OCI-LY1 (cell line): Measurements from ENCODE around the gene SPSB1.

Experiments used
- H2AFZ ChIP-seq: fragments of 200-600 bp; sonication (generic), shearing (Covaris generic); 2 replicates; pipeline ENCODE4 v1.6.0; 2014; ENCODE audit warnings: antibody characterized with exemption, mild to moderate bottlenecking, low read length
- H3F3A ChIP-seq: fragments of 200-600 bp; sonication (generic), shearing (Covaris generic); 2 replicates; pipeline ENCODE4 v1.6.0; 2014; ENCODE audit warnings: mild to moderate bottlenecking, antibody characterized with exemption, low read length, moderate library complexity; ENCODE audit not compliant: insufficient read depth
- H3K27ac ChIP-seq: fragments of 200-600 bp; sonication (generic); 2 replicates; pipeline ENCODE4 v1.5.1; 2014; ENCODE audit warnings: low read length, mixed run types, mild to moderate bottlenecking, low read depth; ENCODE audit not compliant: poor library complexity, severe bottlenecking
- H3K27me3 ChIP-seq: fragments of 200-600 bp; sonication (generic); 2 replicates; pipeline ENCODE4 v1.6.0; 2014; ENCODE audit warnings: antibody characterized with exemption, mild to moderate bottlenecking, low read length, moderate library complexity; ENCODE audit not compliant: insufficient read depth
- H3K36me3 ChIP-seq: fragments of 200-600 bp; sonication (generic); 2 replicates; pipeline ENCODE4 v1.6.1; 2014; ENCODE audit warnings: mild to moderate bottlenecking, antibody characterized with exemption, low read length, moderate library complexity, mixed read lengths; ENCODE audit not compliant: insufficient read depth
- H3K4me1 ChIP-seq: fragments of 200-600 bp; sonication (generic); 2 replicates; pipeline ENCODE4 v1.5.1; 2014; ENCODE audit warnings: mild to moderate bottlenecking, low read length, moderate library complexity; ENCODE audit not compliant: insufficient read depth, severe bottlenecking
- H3K4me2 ChIP-seq: fragments of 200-600 bp; sonication (generic), shearing (Covaris generic); 2 replicates; pipeline ENCODE4 v1.6.1; 2014; ENCODE audit warnings: low read length
- H3K4me3 ChIP-seq: fragments of 200-600 bp; sonication (generic); 2 replicates; pipeline ENCODE4 v1.5.1; 2014; ENCODE audit warnings: low read length, low read depth, mild to moderate bottlenecking, mixed read lengths; ENCODE audit not compliant: poor library complexity, severe bottlenecking
- H3K79me2 ChIP-seq: fragments of 200-600 bp; shearing (Covaris generic); 2 replicates; pipeline ENCODE4 v1.6.1; 2016; ENCODE audit warnings: mixed run types, low read length, mixed read lengths; ENCODE audit not compliant: insufficient read depth
- H3K9ac ChIP-seq: fragments of 200-600 bp; sonication (generic), shearing (Covaris generic); 2 replicates; pipeline ENCODE4 v1.6.1; 2014; ENCODE audit warnings: mild to moderate bottlenecking, low read length, mixed read lengths
- H3K9me2 ChIP-seq: fragments of 200-600 bp; sonication (generic), shearing (Covaris generic); 2 replicates; pipeline ENCODE4 v1.6.1; 2014; ENCODE audit warnings: low read depth, mild to moderate bottlenecking, low read length, mixed read lengths
- H3K9me3 ChIP-seq: fragments of 200-600 bp; shearing (Covaris generic); 2 replicates; pipeline ENCODE4 v1.6.1; 2014; ENCODE audit warnings: low read length, mixed read lengths
- H4K20me1 ChIP-seq: fragments of 200-600 bp; sonication (generic), shearing (Covaris generic); 2 replicates; pipeline ENCODE4 v1.6.0; 2016; ENCODE audit warnings: mild to moderate bottlenecking, low read length; ENCODE audit not compliant: insufficient read depth
- CTCF ChIP-seq: fragments of 200-600 bp; sonication (generic), shearing (Covaris generic); IDR thresholded peaks from 2 replicates; pipeline ENCODE4 v1.5.1; 2017; ENCODE audit warnings: mild to moderate bottlenecking, antibody characterized with exemption, low read length, moderate library complexity, mixed read lengths
- EZH2 ChIP-seq: fragments of 200-600 bp; sonication (generic), shearing (Covaris generic); IDR thresholded peaks from 2 replicates; pipeline ENCODE4 v1.8.0; 2017; ENCODE audit warnings: borderline replicate concordance, mixed run types, mild to moderate bottlenecking, antibody characterized with exemption, low read length, moderate library complexity, mixed read lengths

SPSB1 gene

GRCh38 chr1:9363061-9363471 lies 70.4 kb downstream of the SPSB1 start:
- peaks cover 15% of the 10 kb centered on the region; the same call in 1 of the 2 replicates for H3K36me3 ChIP-seq
- H3F3A ChIP-seq, result no peaks in the 10 kb centered on the region
- no peak overlapping the region for H3K9ac ChIP-seq
- H3K4me3 ChIP-seq, result no peak overlapping the region
- no peak overlapping the region for H3K27ac ChIP-seq
- H2AFZ ChIP-seq, result no peak overlapping the region
- no peaks in the 10 kb centered on the region for H3K27me3 ChIP-seq
- peaks cover 22% of the 10 kb centered on the region for H3K4me1 ChIP-seq
- no peak for TF ChIP-seq EZH2
- TF ChIP-seq CTCF, result no peak
- no peak overlapping the region; the same call in 1 of the 2 replicates for H3K4me2 ChIP-seq
- no peaks in the 10 kb centered on the region for H3K79me2 ChIP-seq
- H4K20me1 ChIP-seq, result no peaks in the 10 kb centered on the region
- H3K9me3 ChIP-seq, result no peaks in the 10 kb centered on the region
- H3K9me2 ChIP-seq, result no peaks in the 10 kb centered on the region

GRCh38 chr1:9366298-9366697 lies 73.6 kb downstream of the SPSB1 start:
- no peak overlapping the region for H3K9ac ChIP-seq
- no peak overlapping the region for H3K27ac ChIP-seq
- H3K4me1 ChIP-seq, result peaks cover 21% of the 10 kb centered on the region

GRCh38 chr1:9366943-9367780 lies 74.5 kb downstream of the SPSB1 start:
- no peaks in the 10 kb centered on the region for H3K9me2 ChIP-seq
- no peaks in the 10 kb centered on the region for H3K9me3 ChIP-seq
- no peaks in the 10 kb centered on the region for H3F3A ChIP-seq
- H3K4me1 ChIP-seq, result peaks cover 12% of the 10 kb centered on the region
- no peak overlapping the region for H3K4me2 ChIP-seq
- no peaks in the 10 kb centered on the region; the same call in 1 of the 2 replicates for H3K27me3 ChIP-seq
- H3K79me2 ChIP-seq, result no peaks in the 10 kb centered on the region
- no peak overlapping the region for H3K27ac ChIP-seq
- H3K36me3 ChIP-seq, result 0 out of 2 replicates have a peak, but pooled peaks cover 9% of the 10 kb centered on the region
- H3K9ac ChIP-seq, result no peak overlapping the region
- H4K20me1 ChIP-seq, result no peaks in the 10 kb centered on the region
- H2AFZ ChIP-seq, result no peak overlapping the region
- TF ChIP-seq CTCF (no peak), EZH2 (no peak)
- no peak overlapping the region for H3K4me3 ChIP-seq

More at GRCh38 chr1:9366298-9366697, 73.6 kb downstream of the SPSB1 start:
- Histone ChIP-seq H3F3A (no peaks in the 10 kb centered on the region), H3K9me2 (no peaks in the 10 kb centered on the region), H3K4me2 (no peak overlapping the region), H3K36me3 (0 out of 2 replicates have a peak, but pooled peaks cover 9% of the 10 kb centered on the region), H3K27me3 (no peaks in the 10 kb centered on the region; the same call in 1 of the 2 replicates), H3K9me3 (no peaks in the 10 kb centered on the region), H3K79me2 (no peaks in the 10 kb centered on the region), H3K4me3 (no peak overlapping the region), H2AFZ (no peak overlapping the region), H4K20me1 (no peaks in the 10 kb centered on the region)
- no peak for TF ChIP-seq CTCF
- no peak for TF ChIP-seq EZH2
